WTC11 (cell line): ENCODE data around the gene CACNB1.

Source experiments
- CTCF ChIP-seq: fragments of 200-600 bp; IDR thresholded peaks from 2 replicates; pipeline ENCODE4 v1.8.0; 2022; ENCODE audit warnings: antibody characterized with exemption
- ELF4 ChIP-seq: sonication (generic); formaldehyde crosslinking; IDR thresholded peaks from 2 replicates; pipeline ENCODE4 v1.8.1; 2022; ENCODE audit warnings: low read depth, mild to moderate bottlenecking, moderate library complexity, missing genetic modification reagents
- ESRRA ChIP-seq: sonication (generic); formaldehyde crosslinking; IDR thresholded peaks from 2 replicates; pipeline ENCODE4 v1.8.1; 2022; ENCODE audit warnings: mild to moderate bottlenecking, missing genetic modification reagents, borderline replicate concordance
- HMGA2 ChIP-seq: fragments of 250-450 bp; sonication (Bioruptor Pico); IDR thresholded peaks from 2 replicates; pipeline ENCODE4 v1.4.0; 2021; ENCODE audit warnings: mild to moderate bottlenecking, moderate library complexity
- NR3C1 ChIP-seq: sonication (generic); formaldehyde crosslinking; conservative IDR thresholded peaks from 2 replicates; pipeline ENCODE4 v1.8.1; 2023; ENCODE audit warnings: low read depth, mild to moderate bottlenecking, missing genetic modification reagents
- SP1 ChIP-seq: sonication (generic); formaldehyde crosslinking; conservative IDR thresholded peaks from 2 replicates; pipeline ENCODE4 v1.8.1; 2022; ENCODE audit warnings: missing genetic modification reagents
- ZNF138 ChIP-seq: sonication (generic); formaldehyde crosslinking; conservative IDR thresholded peaks from 2 replicates; pipeline ENCODE4 v1.8.1; 2022; ENCODE audit warnings: mild to moderate bottlenecking, moderate library complexity, missing genetic modification reagents
- ZNF263 ChIP-seq: sonication (generic); formaldehyde crosslinking; IDR thresholded peaks from 2 replicates; pipeline ENCODE4 v1.8.1; 2022; ENCODE audit warnings: low read depth, mild to moderate bottlenecking, moderate library complexity, missing genetic modification reagents
- TF ChIP-seq, protein P1 (sequence below): sonication (generic); formaldehyde crosslinking; IDR thresholded peaks from 2 replicates; pipeline ENCODE4 v1.8.0; 2022; ENCODE audit warnings: mild to moderate bottlenecking, missing genetic modification reagents
- TF ChIP-seq, protein P2 (sequence below): sonication (generic); formaldehyde crosslinking; IDR thresholded peaks from 2 replicates; pipeline ENCODE4 v1.8.1; 2022; ENCODE audit warnings: mild to moderate bottlenecking, moderate library complexity, missing genetic modification reagents

- TF ChIP-seq CTCF: no peak
- TF ChIP-seq ZNF138: no peak
- TF ChIP-seq HMGA2 (CRISPR knock-in tag): no peak
- TF ChIP-seq ESRRA (CRISPR knock-in tag): no peak
- TF ChIP-seq ELF4 (CRISPR knock-in tag): no peak
- TF ChIP-seq, protein P1, sequence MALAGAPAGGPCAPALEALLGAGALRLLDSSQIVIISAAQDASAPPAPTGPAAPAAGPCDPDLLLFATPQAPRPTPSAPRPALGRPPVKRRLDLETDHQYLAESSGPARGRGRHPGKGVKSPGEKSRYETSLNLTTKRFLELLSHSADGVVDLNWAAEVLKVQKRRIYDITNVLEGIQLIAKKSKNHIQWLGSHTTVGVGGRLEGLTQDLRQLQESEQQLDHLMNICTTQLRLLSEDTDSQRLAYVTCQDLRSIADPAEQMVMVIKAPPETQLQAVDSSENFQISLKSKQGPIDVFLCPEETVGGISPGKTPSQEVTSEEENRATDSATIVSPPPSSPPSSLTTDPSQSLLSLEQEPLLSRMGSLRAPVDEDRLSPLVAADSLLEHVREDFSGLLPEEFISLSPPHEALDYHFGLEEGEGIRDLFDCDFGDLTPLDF (CRISPR knock-in tag): no peak
- no peak for TF ChIP-seq NR3C1 (CRISPR knock-in tag)
- no peak for TF ChIP-seq ZNF263 (CRISPR knock-in tag)
- TF ChIP-seq SP1 (CRISPR knock-in tag): no peak
- TF ChIP-seq, protein P2, sequence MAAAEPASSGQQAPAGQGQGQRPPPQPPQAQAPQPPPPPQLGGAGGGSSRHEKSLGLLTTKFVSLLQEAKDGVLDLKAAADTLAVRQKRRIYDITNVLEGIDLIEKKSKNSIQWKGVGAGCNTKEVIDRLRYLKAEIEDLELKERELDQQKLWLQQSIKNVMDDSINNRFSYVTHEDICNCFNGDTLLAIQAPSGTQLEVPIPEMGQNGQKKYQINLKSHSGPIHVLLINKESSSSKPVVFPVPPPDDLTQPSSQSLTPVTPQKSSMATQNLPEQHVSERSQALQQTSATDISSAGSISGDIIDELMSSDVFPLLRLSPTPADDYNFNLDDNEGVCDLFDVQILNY (CRISPR knock-in tag): no peak
Observed at GRCh38 chr17:39213852-39214251, 16.4 kb upstream of the CACNB1 start.
